NCI-H1105 treated with DMSO at 0.1 percent for 48 hours (cell line): Measurements from ENCODE around the gene MINDY4.

Experiments
- DNase-seq: peaks from one replicate; lab custom pipeline; 2025; lab: John Stamatoyannopoulos, UW

The MINDY4 gene

GRCh38 chr7:30932562-30932961 lies 161.3 kb downstream of the MINDY4 start:
- DNase-seq: no peak

- DNase-seq: no peak
These were observed 162.1 kb downstream of the MINDY4 start for GRCh38 chr7:30933124-30933974.

- DNase-seq: no peak
These were observed 163.0 kb downstream of the MINDY4 start for GRCh38 chr7:30934225-30934624.

DNA sequence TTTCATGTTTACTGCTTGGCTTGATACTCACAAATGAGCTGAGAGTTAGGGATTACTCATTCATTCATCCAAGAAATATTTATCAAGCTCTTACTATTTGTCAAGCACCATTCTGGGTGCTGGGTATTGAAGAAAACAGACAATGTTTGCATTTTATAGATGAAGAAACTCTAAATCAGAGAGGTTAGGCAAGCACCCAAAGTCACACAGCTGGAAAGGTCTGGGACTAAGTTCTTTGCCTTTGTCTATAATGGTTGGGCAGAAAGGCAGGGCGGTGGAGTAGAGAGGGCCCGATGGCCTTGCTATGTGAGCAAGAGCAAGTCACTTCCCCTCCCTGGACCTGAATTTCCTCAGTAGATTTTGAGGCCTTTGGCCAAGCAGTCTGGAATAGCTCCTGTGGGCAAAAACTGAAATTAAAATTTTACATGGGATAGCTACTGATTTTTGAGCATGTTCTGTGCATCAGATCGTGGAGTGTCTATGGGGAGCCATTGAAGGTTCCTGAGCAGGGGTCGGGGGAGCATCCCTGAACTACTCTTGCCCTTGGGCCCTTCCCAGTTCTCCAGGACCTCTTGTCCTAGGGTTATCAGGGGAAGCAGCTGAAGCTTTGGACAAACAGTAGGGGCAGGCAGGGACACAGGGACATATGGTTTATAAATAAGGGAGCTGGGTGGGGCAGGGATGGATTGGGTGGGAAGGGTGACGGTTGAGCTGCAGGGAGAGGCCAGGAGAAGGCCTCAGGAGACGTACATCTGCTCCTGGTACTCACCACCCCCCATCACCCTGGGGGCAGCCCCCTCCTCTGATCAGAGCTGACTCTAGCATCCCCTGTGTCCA lies 163.7 kb downstream of the MINDY4 start:
- DNase-seq: no peak

GRCh38 chr7:30935569-30935877 lies 164.3 kb downstream of the MINDY4 start:
- DNase-seq: no peak

- DNase-seq: no peak
These were observed 165.5 kb downstream of the MINDY4 start for GRCh38 chr7:30936650-30937245.

- no peak for DNase-seq
These were observed 166.2 kb downstream of the MINDY4 start for GRCh38 chr7:30937416-30937815.

DNA sequence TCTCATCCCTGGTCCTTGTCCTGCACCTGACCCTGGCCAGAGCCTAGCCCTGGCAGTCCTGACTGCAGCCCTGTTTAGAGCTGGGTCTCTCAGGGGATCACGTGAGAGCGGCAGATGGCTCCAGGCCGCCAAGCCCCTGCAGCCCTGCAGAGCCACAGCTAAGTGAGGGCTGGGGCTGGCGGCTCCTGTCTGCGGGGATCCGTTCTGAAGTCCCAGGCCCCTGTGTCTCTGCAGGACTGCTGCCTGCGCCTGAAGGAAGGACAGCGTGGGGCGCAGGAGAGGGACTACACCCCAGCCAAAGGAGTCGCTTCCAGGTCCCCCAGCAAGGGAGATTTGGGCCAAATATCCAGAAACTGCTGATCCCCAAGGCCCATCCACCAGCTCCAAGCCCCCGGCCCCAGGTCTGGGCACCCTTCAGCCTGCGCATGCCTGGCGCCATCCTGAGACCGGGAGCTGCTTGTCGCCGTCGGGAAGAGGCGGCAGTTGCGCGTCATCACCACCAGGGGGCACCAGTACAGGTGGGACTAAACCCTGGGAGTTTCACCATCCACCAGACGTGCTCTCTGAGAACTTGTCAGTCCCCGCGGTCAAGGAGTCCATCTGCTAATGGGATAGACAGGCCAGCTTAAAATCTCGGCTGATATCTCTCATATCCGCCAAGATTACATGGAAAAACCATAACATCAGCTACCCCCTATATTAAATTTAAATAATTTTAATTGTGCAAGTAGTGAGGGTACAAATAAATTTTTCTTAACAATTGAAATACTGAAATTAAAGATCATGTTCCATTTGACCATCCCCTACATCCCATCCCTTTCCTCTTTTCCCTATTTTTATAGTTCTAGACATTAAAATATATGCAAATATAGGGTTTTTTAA lies 167.5 kb downstream of the MINDY4 start:
- DNase-seq: peak; percentile 45

DNA sequence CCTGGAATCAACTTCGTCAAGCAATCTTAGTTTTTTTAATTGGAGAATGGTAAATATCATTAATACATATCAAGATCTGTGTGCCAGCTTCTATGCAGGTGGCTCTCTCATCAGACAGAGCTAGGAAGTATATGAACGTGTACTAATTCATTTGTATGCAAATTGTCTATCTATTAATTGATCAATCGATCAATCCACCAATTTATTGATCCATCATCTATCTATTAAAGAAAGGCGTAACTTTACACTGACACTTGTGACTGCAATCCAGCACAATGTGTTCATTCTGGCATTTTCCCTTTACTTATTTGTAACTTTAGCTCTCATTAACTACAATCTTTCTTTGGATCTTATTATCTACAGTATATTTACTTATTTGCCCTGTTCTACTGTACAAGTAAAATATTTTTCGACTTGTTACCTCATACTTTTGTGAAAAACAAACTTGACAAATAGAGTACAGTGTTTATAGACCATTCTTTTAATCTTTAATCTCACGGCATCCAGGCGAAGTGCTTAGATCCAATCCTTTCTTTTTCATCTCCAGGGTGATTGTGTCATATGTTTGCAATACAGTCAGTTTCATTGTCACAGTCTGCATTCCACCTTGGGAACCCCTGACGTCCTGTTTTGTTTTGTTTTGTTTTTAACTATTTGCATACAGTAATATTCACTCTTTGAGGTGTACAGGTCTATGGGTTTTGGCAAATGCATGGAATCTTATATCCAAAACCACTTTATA lies 170.5 kb downstream of the MINDY4 start:
- DNase-seq: no peak
